Measurements from ENCODE around the gene OGN.

OGN gene

GRCh38 chr9:92345582-92345981 lies 58.8 kb downstream of the OGN start:
- no peak for TF ChIP-seq CTCF (IDR thresholded peaks at IDR 0.05; ENCODE audit: poor library complexity, severe bottlenecking)
- no peaks in the 10 kb centered on the region for H3K4me1 ChIP-seq (ENCODE audit: insufficient read depth, poor library complexity, severe bottlenecking)
- H3K4me3 ChIP-seq (ENCODE audit: severe bottlenecking) = no peak overlapping the region
- no peaks in the 10 kb centered on the region for H3K9me3 ChIP-seq (ENCODE audit: severe bottlenecking)
- no peak for DNase-seq (ENCODE audit: low spot score)
- ATAC-seq (ENCODE audit: low read depth) = no peak
- H3K27ac ChIP-seq (ENCODE audit: poor library complexity, severe bottlenecking) = no peak overlapping the region
- H3K27me3 ChIP-seq (ENCODE audit: insufficient read depth, poor library complexity, severe bottlenecking) = no peaks in the 10 kb centered on the region
- H3K36me3 ChIP-seq (ENCODE audit: low read depth) = peaks cover 7% of the 10 kb centered on the region; the same call in 1 of the 2 replicates

- H3K27ac ChIP-seq (ENCODE audit: poor library complexity, severe bottlenecking) = no peak overlapping the region
- peaks cover 13% of the 10 kb centered on the region for H3K36me3 ChIP-seq (ENCODE audit: low read depth)
- no peaks in the 10 kb centered on the region for H3K9me3 ChIP-seq (ENCODE audit: severe bottlenecking)
- DNase-seq (ENCODE audit: low spot score) (no peak), ATAC-seq (ENCODE audit: low read depth) (peak; percentile 46; the same call in 1 of the 3 replicates)
- H3K27me3 ChIP-seq (ENCODE audit: insufficient read depth, poor library complexity, severe bottlenecking) = no peaks in the 10 kb centered on the region
- peak; percentile 44 for TF ChIP-seq CTCF (IDR thresholded peaks at IDR 0.05; ENCODE audit: poor library complexity, severe bottlenecking)
- H3K4me1 ChIP-seq (ENCODE audit: insufficient read depth, poor library complexity, severe bottlenecking) = no peaks in the 10 kb centered on the region
- no peak overlapping the region for H3K4me3 ChIP-seq (ENCODE audit: severe bottlenecking)
Observed at GRCh38 chr9:92342825-92343488, 61.4 kb downstream of the OGN start.

GRCh38 chr9:92341578-92341977 lies 62.8 kb downstream of the OGN start:
- Histone ChIP-seq H3K27me3 (ENCODE audit: insufficient read depth, poor library complexity, severe bottlenecking) (no peaks in the 10 kb centered on the region), H3K4me3 (ENCODE audit: severe bottlenecking) (no peak overlapping the region), H3K36me3 (ENCODE audit: low read depth) (peaks cover 19% of the 10 kb centered on the region), H3K9me3 (ENCODE audit: severe bottlenecking) (no peaks in the 10 kb centered on the region), H3K27ac (ENCODE audit: poor library complexity, severe bottlenecking) (no peak overlapping the region), H3K4me1 (ENCODE audit: insufficient read depth, poor library complexity, severe bottlenecking) (no peaks in the 10 kb centered on the region)
- no peak for DNase-seq (ENCODE audit: low spot score)
- TF ChIP-seq CTCF (IDR thresholded peaks at IDR 0.05; ENCODE audit: poor library complexity, severe bottlenecking) = no peak
- no peak for ATAC-seq (ENCODE audit: low read depth)

GRCh38 chr9:92333282-92333634 lies 71.1 kb downstream of the OGN start:
- H3K36me3 ChIP-seq (ENCODE audit: low read depth) = peaks cover 17% of the 10 kb centered on the region; the same call in 1 of the 2 replicates
- ATAC-seq (ENCODE audit: low read depth) (no peak), DNase-seq (ENCODE audit: low spot score) (no peak)
- no peaks in the 10 kb centered on the region for H3K4me1 ChIP-seq (ENCODE audit: insufficient read depth, poor library complexity, severe bottlenecking)
- no peak overlapping the region for H3K4me3 ChIP-seq (ENCODE audit: severe bottlenecking)
- no peaks in the 10 kb centered on the region for H3K9me3 ChIP-seq (ENCODE audit: severe bottlenecking)
- TF ChIP-seq CTCF (IDR thresholded peaks at IDR 0.05; ENCODE audit: poor library complexity, severe bottlenecking) = no peak
- no peaks in the 10 kb centered on the region for H3K27me3 ChIP-seq (ENCODE audit: insufficient read depth, poor library complexity, severe bottlenecking)
- no peak overlapping the region for H3K27ac ChIP-seq (ENCODE audit: poor library complexity, severe bottlenecking)
